BLaER1 treated with 17β-estradiol and CSF1 and Interleukin-3, amounts not matched to agents 10 nM and 100 nM (cell line): ENCODE data around the gene AEBP1.

Experiments used
- H3K27ac ChIP-seq, 11 experiments: shearing (Covaris generic); formaldehyde crosslinking; 2 replicates each; pipeline ENCODE4 v1.8.1; 2022
- H3K27me3 ChIP-seq, 11 experiments: shearing (Covaris generic); formaldehyde crosslinking; 2 replicates each; pipeline ENCODE4 v1.8.1; 2022
- H3K36me3 ChIP-seq, 11 experiments: shearing (Covaris generic); formaldehyde crosslinking; 2 replicates each; pipeline ENCODE4 v1.8.1; 2022
- H3K4me1 ChIP-seq, 10 experiments: shearing (Covaris generic); formaldehyde crosslinking; 2 replicates each; pipeline ENCODE4 v1.8.1; 2022
- H3K4me2 ChIP-seq, 11 experiments: shearing (Covaris generic); formaldehyde crosslinking; 2 replicates each; pipeline ENCODE4 v1.8.1; 2022
- H3K4me3 ChIP-seq, 10 experiments: shearing (Covaris generic); formaldehyde crosslinking; 2 replicates each; pipeline ENCODE4 v1.8.1; 2022
- H3K9ac ChIP-seq, 11 experiments: shearing (Covaris generic); formaldehyde crosslinking; 2 replicates each; pipeline ENCODE4 v1.8.1; 2022
- H3K9me3 ChIP-seq, 11 experiments: shearing (Covaris generic); formaldehyde crosslinking; replicated peaks in 1 of 11; 2 replicates each; pipeline ENCODE4 v1.8.1; 2022
- H4K20me1 ChIP-seq, 11 experiments: shearing (Covaris generic); formaldehyde crosslinking; 2 replicates each; pipeline ENCODE4 v1.8.1; 2022
- Cebpa-rat ChIP-seq, 11 experiments: shearing (Covaris generic); IDR thresholded peaks; 2 replicates each; pipeline ENCODE4 v1.8.1; 2022

The AEBP1 gene

DNA sequence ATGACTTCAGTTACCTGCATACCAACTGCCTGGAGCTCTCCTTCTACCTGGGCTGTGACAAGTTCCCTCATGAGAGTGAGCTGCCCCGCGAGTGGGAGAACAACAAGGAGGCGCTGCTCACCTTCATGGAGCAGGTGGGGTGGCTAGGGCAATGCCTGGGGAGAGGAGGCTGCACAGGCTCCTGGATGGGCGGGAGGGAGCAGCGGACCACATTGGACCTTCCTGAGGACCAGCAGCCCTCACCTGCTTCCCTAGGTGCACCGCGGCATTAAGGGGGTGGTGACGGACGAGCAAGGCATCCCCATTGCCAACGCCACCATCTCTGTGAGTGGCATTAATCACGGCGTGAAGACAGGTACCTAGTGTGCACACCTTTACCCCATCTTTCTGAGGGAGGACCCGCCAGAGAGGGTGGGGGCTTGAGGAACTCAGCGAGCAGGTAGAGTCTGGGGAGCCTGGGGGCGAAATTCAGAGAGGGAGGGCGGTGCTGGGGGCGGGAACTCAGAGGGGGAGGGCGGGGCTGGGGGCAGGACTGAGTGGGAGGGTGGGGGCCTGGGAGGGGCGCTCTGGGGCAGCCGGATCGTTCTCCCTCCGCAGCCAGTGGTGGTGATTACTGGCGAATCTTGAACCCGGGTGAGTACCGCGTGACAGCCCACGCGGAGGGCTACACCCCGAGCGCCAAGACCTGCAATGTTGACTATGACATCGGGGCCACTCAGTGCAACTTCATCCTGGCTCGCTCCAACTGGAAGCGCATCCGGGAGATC is 9.0 kb downstream of the AEBP1 start:
- Histone ChIP-seq H3K4me2 (no peak overlapping the region), H3K27me3 (no peaks in the 10 kb centered on the region), H3K27ac (no peak overlapping the region), H3K36me3 (peaks cover 76 to 99% (median 97%) of the 10 kb centered on the region in 11 experiments), H3K9me3 (no peaks in the 10 kb centered on the region), H4K20me1 (peaks cover 0 to 99% (median 94%) of the 10 kb centered on the region in 11 experiments; a peak in 18 of 22 replicates), H3K9ac (no peak overlapping the region), H3K4me3 (no peak overlapping the region), H3K4me1 (peaks cover 0 to 12% (median 0%) of the 10 kb centered on the region in 10 experiments; a peak in 5 of 20 replicates)
- no peak for TF ChIP-seq Cebpa-rat (IDR thresholded peaks at IDR 0.05)

DNA sequence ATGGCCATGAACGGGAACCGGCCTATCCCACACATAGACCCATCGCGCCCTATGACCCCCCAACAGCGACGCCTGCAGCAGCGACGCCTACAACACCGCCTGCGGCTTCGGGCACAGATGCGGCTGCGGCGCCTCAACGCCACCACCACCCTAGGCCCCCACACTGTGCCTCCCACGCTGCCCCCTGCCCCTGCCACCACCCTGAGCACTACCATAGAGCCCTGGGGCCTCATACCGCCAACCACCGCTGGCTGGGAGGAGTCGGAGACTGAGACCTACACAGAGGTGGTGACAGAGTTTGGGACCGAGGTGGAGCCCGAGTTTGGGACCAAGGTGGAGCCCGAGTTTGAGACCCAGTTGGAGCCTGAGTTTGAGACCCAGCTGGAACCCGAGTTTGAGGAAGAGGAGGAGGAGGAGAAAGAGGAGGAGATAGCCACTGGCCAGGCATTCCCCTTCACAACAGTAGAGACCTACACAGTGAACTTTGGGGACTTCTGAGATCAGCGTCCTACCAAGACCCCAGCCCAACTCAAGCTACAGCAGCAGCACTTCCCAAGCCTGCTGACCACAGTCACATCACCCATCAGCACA is 9.7 kb downstream of the AEBP1 start:
- no peak for TF ChIP-seq Cebpa-rat (IDR thresholded peaks at IDR 0.05)
- Histone ChIP-seq H3K9me3 (no peaks in the 10 kb centered on the region), H3K4me3 (no peak overlapping the region), H3K27me3 (no peaks in the 10 kb centered on the region), H3K4me2 (no peak overlapping the region), H3K27ac (no peak overlapping the region), H3K9ac (no peak overlapping the region), H3K4me1 (peaks cover 0 to 6% (median 0%) of the 10 kb centered on the region in 10 experiments; a peak in 5 of 20 replicates), H3K36me3 (peaks cover 77 to 97% (median 93%) of the 10 kb centered on the region in 11 experiments), H4K20me1 (peaks cover 0 to 96% (median 87%) of the 10 kb centered on the region in 11 experiments; a peak in 18 of 22 replicates)

DNA sequence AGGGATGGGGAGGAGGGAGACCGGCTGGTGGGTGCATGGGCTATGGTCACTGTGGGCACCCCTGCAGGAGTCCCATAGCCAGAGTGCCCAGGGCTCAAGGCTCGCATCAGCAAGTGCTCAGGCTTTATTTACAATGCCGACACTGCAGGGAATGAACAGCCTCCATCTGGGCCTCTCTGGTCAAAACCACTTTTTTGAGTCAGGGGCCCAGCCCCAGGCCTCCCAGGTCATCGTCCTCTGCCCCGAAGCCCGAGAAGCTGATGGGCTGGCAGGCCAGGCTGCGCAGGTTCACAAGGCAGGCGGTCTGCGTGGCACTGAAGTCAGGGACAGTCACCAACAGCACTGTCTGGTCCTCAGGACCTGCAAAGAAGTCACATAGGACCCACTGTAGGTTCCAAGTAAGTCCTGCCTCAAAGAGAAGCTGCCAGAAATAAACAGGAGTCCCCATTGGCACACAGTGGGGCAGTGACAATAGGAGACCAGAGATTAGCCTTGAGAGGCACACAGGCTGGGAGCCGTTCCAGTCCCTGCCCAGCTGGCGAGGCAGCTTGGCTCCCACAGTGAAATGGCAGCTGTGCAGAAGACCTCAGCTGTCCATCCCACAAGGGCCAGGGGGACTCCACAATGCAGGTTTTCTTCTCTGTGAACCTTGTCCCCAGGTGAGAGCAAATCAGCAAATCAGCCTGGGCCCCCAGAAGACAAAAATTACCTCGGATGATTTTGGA is 10.6 kb downstream of the AEBP1 start:
- Histone ChIP-seq H3K27me3 (no peaks in the 10 kb centered on the region), H3K9me3 (no peaks in the 10 kb centered on the region), H3K4me1 (peaks cover 0 to 11% (median 6%) of the 10 kb centered on the region in 10 experiments; a peak in 11 of 20 replicates), H3K27ac (no peak overlapping the region), H3K4me2 (no peak overlapping the region), H3K4me3 (no peak overlapping the region), H3K9ac (peak overlapping the region in 2 of 11 experiments; percentile 13 to 24; a peak in 2 of 22 replicates), H4K20me1 (peaks cover 0 to 96% (median 89%) of the 10 kb centered on the region in 11 experiments; a peak in 18 of 22 replicates), H3K36me3 (peaks cover 84 to 97% (median 93%) of the 10 kb centered on the region in 11 experiments)
- no peak for TF ChIP-seq Cebpa-rat (IDR thresholded peaks at IDR 0.05)

DNA sequence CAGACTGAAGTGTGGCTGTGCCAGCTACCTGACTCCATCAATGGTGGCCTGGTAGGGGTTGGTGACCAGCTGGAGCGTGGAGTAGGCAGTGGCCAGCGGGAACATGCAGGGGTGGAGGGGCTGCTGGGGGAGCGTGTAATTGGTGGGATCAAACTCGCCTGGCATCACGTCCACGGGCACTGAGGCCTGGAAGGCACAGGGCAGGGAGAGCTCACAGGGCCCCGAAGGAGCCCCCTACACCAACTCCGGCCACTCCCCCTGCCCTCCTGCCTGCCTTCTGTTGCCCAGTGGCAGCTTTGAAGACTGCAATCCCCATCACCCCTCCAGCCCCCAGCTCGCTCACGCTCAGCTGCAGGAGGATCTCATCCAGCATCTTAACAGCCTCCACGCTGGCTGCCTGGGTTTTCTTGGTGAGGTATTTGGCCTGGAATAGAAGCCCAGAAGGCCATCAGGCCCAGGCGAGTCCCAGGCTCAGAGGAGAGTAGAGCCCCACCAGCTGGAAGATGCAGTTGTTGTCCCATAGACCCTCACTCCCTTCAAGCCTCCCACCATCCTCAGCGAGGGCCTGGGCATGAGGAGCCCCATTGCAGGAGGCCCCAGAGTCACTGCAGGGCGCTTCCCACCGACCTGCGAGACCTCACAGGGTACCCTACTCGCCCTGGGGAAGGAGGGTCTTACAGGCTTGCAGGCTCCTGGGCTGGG is 12.1 kb downstream of the AEBP1 start:
- Histone ChIP-seq H3K27ac (no peak overlapping the region), H3K4me1 (peaks cover 10 to 23% (median 19%) of the 10 kb centered on the region in 10 experiments; a peak in 19 of 20 replicates), H3K36me3 (peaks cover 87 to 97% (median 93%) of the 10 kb centered on the region in 11 experiments), H3K4me3 (no peak overlapping the region), H3K9me3 (no peaks in the 10 kb centered on the region), H3K4me2 (no peak overlapping the region), H4K20me1 (peaks cover 0 to 86% (median 77%) of the 10 kb centered on the region in 11 experiments; a peak in 18 of 22 replicates), H3K27me3 (no peaks in the 10 kb centered on the region), H3K9ac (no peak overlapping the region)
- TF ChIP-seq Cebpa-rat (IDR thresholded peaks at IDR 0.05) = no peak

DNA sequence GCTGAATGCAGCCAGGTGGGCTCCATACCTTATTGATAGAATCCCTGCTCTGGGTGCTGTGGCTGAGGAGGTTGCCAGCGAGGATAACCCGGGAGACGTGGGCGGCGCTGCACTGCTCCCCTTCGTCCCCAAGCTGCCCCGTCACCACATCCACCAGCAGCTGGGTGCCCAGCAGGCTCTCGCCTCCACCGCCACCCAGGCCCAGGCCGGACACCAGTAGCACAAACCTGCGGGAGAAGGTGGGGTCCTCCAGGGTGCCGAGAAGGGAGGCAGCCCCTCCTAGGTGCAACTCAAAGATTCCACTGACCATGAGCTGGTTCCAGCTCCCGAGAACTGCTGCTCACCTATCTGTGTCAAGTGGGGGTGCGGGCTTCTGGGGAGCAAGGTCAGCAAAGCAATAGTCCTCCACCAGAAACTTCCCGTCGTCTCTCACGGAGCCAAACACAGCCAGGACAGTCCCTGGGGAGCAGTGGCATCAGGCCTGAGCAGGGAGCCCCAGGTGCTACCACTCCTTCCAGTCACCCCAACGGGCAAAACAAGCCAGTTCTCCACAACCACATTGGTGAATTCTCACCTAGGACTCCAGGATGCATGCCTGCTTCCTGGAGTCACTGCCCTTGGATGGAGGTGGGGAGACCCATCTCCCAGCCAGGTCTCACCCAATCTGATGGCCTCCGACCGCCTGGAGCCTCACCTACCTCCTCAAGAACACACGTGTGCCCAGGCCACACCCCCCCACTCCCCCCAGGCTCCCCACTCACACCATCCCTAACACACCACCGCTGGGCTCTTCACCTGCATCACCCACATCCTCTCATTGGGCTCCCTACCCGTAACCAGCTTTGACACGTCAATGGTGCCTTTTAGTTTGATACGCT is 12.9 kb downstream of the AEBP1 start:
- Histone ChIP-seq H3K27me3 (no peaks in the 10 kb centered on the region), H3K36me3 (peaks cover 87 to 97% (median 93%) of the 10 kb centered on the region in 11 experiments), H4K20me1 (peaks cover 0 to 78% (median 70%) of the 10 kb centered on the region in 11 experiments; a peak in 18 of 22 replicates), H3K4me1 (peaks cover 18 to 31% (median 27%) of the 10 kb centered on the region in 10 experiments), H3K4me3 (no peak overlapping the region), H3K9me3 (no peaks in the 10 kb centered on the region), H3K27ac (no peak overlapping the region), H3K4me2 (no peak overlapping the region), H3K9ac (no peak overlapping the region)
- no peak for TF ChIP-seq Cebpa-rat (IDR thresholded peaks at IDR 0.05)

DNA sequence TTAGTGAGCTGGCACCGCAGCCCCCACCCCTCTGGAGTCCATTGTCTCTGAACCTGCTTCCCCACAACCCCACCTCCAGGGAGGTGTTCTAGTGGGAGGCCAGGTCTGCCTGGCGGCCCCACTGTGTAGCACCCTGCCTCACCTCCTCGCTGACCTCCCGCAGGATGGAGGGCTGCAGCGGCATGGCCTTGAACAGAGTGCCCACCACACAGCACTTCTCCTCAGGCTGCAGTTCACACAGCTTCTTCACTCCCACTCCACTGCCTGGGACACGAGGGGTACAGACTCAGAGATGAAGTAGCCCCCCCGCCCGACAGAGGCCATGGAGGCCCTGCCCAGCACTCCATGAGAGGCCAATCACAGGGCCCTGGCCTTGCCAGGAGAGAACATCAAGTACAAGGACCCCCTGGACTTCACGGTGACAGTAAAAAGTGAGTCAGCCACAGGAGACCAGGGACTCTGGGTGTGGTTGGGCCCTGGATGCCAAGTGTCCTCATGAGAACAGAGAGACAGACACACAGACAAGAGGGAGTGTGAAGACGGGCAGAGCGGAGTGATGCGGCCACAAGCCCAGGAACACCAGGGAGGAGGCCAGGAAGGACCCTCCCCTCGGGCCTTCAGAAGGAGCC is 13.8 kb downstream of the AEBP1 start:
- no peak overlapping the region for H3K27ac ChIP-seq
- H3K27me3 ChIP-seq = no peaks in the 10 kb centered on the region
- H4K20me1 ChIP-seq = peaks cover 0 to 69% (median 61%) of the 10 kb centered on the region in 11 experiments; a peak in 18 of 22 replicates
- no peak overlapping the region for H3K4me3 ChIP-seq
- TF ChIP-seq Cebpa-rat (IDR thresholded peaks at IDR 0.05) = no peak
- H3K4me2 ChIP-seq = no peak overlapping the region
- no peaks in the 10 kb centered on the region for H3K9me3 ChIP-seq
- peak overlapping the region in 3 of 11 experiments; percentile 9 to 19 (median 16); a peak in 2 of 22 replicates for H3K9ac ChIP-seq
- peaks cover 79 to 90% (median 86%) of the 10 kb centered on the region in 11 experiments for H3K36me3 ChIP-seq
- H3K4me1 ChIP-seq = peaks cover 26 to 39% (median 35%) of the 10 kb centered on the region in 10 experiments

DNA sequence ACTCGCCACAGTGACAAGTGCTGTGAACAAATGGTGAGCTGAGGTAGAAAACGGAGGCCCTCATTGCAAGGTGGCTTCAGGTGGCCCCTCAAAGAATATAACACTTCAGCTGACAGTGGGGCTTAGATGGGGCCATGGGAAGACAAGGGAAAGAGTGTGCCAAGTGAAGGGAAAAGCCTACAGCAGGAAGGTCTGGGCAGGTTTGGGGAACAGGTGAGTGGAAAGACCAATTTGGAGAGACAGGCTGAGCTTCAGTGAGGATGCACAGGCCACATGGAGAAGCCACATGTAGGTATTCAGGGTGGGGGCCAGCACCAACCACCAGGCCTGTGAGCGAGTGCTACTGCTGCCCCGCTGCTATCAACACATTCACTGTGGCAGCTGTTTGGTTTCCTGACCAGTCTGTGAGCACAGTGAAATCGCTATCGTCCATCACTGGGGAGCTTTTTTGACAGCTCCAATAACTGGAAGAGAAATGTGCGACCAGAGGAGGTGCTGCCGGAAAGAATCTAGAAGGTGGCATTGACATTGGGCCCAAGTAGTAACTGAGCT is 15.8 kb downstream of the AEBP1 start:
- peaks cover 62 to 71% (median 68%) of the 10 kb centered on the region in 11 experiments for H3K36me3 ChIP-seq
- H3K4me3 ChIP-seq = no peak overlapping the region
- H3K9ac ChIP-seq = peak overlapping the region in 3 of 11 experiments; percentile 1 to 18 (median 11); a peak in 3 of 22 replicates
- H3K27me3 ChIP-seq = no peaks in the 10 kb centered on the region
- H3K9me3 ChIP-seq = no peaks in the 10 kb centered on the region
- peaks cover 32 to 51% (median 47%) of the 10 kb centered on the region in 10 experiments for H3K4me1 ChIP-seq
- H4K20me1 ChIP-seq = peaks cover 0 to 51% (median 45%) of the 10 kb centered on the region in 11 experiments; a peak in 18 of 22 replicates
- no peak for TF ChIP-seq Cebpa-rat (IDR thresholded peaks at IDR 0.05)
- H3K27ac ChIP-seq = no peak overlapping the region
- H3K4me2 ChIP-seq = peak overlapping the region in 6 of 11 experiments; percentile 8 to 34 (median 17); a peak in 6 of 22 replicates
